HepG2 (cell line): ENCODE results near the gene ADAM22. TPM values are rescaled to one million over a fixed set of nuclear protein-coding genes. Genes with fewer than 3 reads are reported as not detected.

Source experiments
- FOSL1 ChIP-seq: sonication (generic); formaldehyde crosslinking; IDR thresholded peaks from 2 replicates; pipeline ENCODE4 v1.9.0; 2021; ENCODE audit warnings: missing genetic modification reagents, borderline replicate concordance
- HMGXB3 ChIP-seq: sonication (generic); formaldehyde crosslinking; IDR thresholded peaks from 2 replicates; pipeline ENCODE4 v1.4.0; 2020; ENCODE audit warnings: missing genetic modification reagents, borderline replicate concordance
- HOXA9 ChIP-seq: sonication (generic); formaldehyde crosslinking; IDR thresholded peaks from 2 replicates; pipeline ENCODE4 v1.8.1; 2022; ENCODE audit warnings: missing genetic modification reagents, mild to moderate bottlenecking, moderate library complexity, borderline replicate concordance
- KLF13 ChIP-seq: sonication (generic); formaldehyde crosslinking; IDR thresholded peaks from 2 replicates; pipeline ENCODE4 v1.4.0; 2020; ENCODE audit warnings: mild to moderate bottlenecking, missing genetic modification reagents
- KLF6 ChIP-seq: IDR thresholded peaks from 2 replicates; pipeline ENCODE4 v1.8.0; 2016; ENCODE audit warnings: missing biosample characterization, missing genetic modification reagents
- POGZ ChIP-seq: sonication (generic); formaldehyde crosslinking; IDR thresholded peaks from 2 replicates; pipeline ENCODE4 v1.4.0; 2020; ENCODE audit warnings: mild to moderate bottlenecking, missing genetic modification reagents
- PRDM4 ChIP-seq: sonication (generic); formaldehyde crosslinking; IDR thresholded peaks from 2 replicates; pipeline ENCODE4 v1.9.0; 2021; ENCODE audit warnings: missing genetic modification reagents, borderline replicate concordance
- RELA ChIP-seq: sonication (generic); formaldehyde crosslinking; IDR thresholded peaks from 2 replicates; pipeline ENCODE4 v1.4.0; 2020; ENCODE audit warnings: missing genetic modification reagents
- RFX5 ChIP-seq: IDR thresholded peaks from 2 replicates; pipeline ENCODE4 v1.6.1; 2011; ENCODE audit warnings: low read depth, low read length, improper control_type of control experiment
- SIX4 ChIP-seq: sonication (generic); formaldehyde crosslinking; IDR thresholded peaks from 2 replicates; pipeline ENCODE4 v1.4.0; 2020; ENCODE audit warnings: missing genetic modification reagents
- TEAD3 ChIP-seq: optimal IDR thresholded peaks from 2 replicates; pipeline ENCODE3; 2016; ENCODE audit warnings: borderline replicate concordance
- TP53 ChIP-seq: sonication (generic); formaldehyde crosslinking; conservative IDR thresholded peaks from 2 replicates; pipeline ENCODE4 v1.4.0; 2020; ENCODE audit warnings: missing genetic modification reagents
- ZBTB21 ChIP-seq: sonication (generic); formaldehyde crosslinking; IDR thresholded peaks from 2 replicates; pipeline ENCODE4 v1.4.0; 2020; ENCODE audit warnings: missing genetic modification reagents
- ZBTB44 ChIP-seq: sonication (generic); formaldehyde crosslinking; IDR thresholded peaks from 2 replicates; pipeline ENCODE4 v1.4.0; 2020; ENCODE audit warnings: missing genetic modification reagents
- ZFP1 ChIP-seq: IDR thresholded peaks from 2 replicates; pipeline ENCODE4 v1.6.1; 2016
- ZFYVE20 ChIP-seq: sonication (generic); formaldehyde crosslinking; IDR thresholded peaks from 2 replicates; pipeline ENCODE4 v1.8.0; 2023; ENCODE audit warnings: low read depth, mild to moderate bottlenecking, moderate library complexity, missing genetic modification reagents, borderline replicate concordance
- ZNF546 ChIP-seq: sonication (generic); formaldehyde crosslinking; conservative IDR thresholded peaks from 2 replicates; pipeline ENCODE4 v1.8.1; 2023; ENCODE audit warnings: mild to moderate bottlenecking, missing genetic modification reagents
- ZNF547 ChIP-seq: sonication (generic); formaldehyde crosslinking; IDR thresholded peaks from 2 replicates; pipeline ENCODE4 v1.5.1; 2020; ENCODE audit warnings: mild to moderate bottlenecking, missing genetic modification reagents
- ZNF670 ChIP-seq: sonication (generic); formaldehyde crosslinking; IDR thresholded peaks from 2 replicates; pipeline ENCODE4 v1.8.0; 2022; ENCODE audit warnings: mild to moderate bottlenecking, missing genetic modification reagents, borderline replicate concordance
- ZNF777 ChIP-seq: sonication (generic); formaldehyde crosslinking; IDR thresholded peaks from 2 replicates; pipeline ENCODE4 v1.4.0; 2020; ENCODE audit warnings: missing genetic modification reagents
- polyA plus RNA-seq, 8 experiments: library from polyadenylated mRNA; depleted of rRNA in 3 of 8; stranded (reverse) in 7 of 8; unstranded in 1 of 8; fragments of >200 nt; fragmentation: Illumina TruSeq in 4 of 8; extraction: Trizol in 4 of 8; gene quantifications; 2 replicates each; pipeline versions ENCODE4 v1.2.1 to v1.2.3, GENCODE V29; 2011 to 2016; ENCODE audit warnings: low read depth in 4 of 8, missing spikeins in 1 of 8, mixed read lengths in 1 of 8; ENCODE audit not compliant: insufficient read depth in 1 of 8
- total RNA-seq, 5 experiments: library from RNA; depleted of rRNA; stranded (reverse); fragments of >200 nt; fragmentation: Illumina TruSeq; extraction: Trizol; gene quantifications; 2 replicates each; pipeline ENCODE4 v1.2.3, GENCODE V29; 2016; ENCODE audit warnings: low read depth in 1 of 5
- TF ChIP-seq, protein P1 (sequence below): sonication (generic); formaldehyde crosslinking; IDR thresholded peaks from 2 replicates; pipeline ENCODE4 v1.5.1; 2020; ENCODE audit warnings: missing genetic modification reagents, mild to moderate bottlenecking, borderline replicate concordance

ADAM22 gene
- total and polyA plus RNA-seq, 2 of the 13 experiments (the other 11 are each of a cell fraction or from before 2014, with no cell fraction given) = 1.9 to 6.7 TPM

- TF ChIP-seq HMGXB3 (CRISPR knock-in tag) (no peak), KLF6 (CRISPR knock-in tag) (no peak), RELA (CRISPR knock-in tag) (no peak), RFX5 (no peak), HOXA9 (CRISPR knock-in tag) (peak; percentile 76), ZNF546 (CRISPR knock-in tag) (no peak), ZNF777 (CRISPR knock-in tag) (peak; percentile 98), ZBTB21 (CRISPR knock-in tag) (no peak), TP53 (CRISPR knock-in tag) (no peak), FOSL1 (CRISPR knock-in tag) (no peak), ZNF670 (CRISPR knock-in tag) (peak; percentile 47; the same call in 1 of the 2 replicates), POGZ (CRISPR knock-in tag) (peak; percentile 90), SIX4 (CRISPR knock-in tag) (no peak), ZFP1 (CRISPR knock-in tag) (no peak), TEAD3 (CRISPR knock-in tag) (peak; percentile 6), PRDM4 (CRISPR knock-in tag) (0 out of 2 replicates have a peak, but pooled peaks have one; percentile 23), ZNF547 (CRISPR knock-in tag) (no peak; the same call in 1 of the 2 replicates), ZFYVE20 (CRISPR knock-in tag) (no peak), KLF13 (CRISPR knock-in tag) (no peak), ZBTB44 (no peak)
- TF ChIP-seq, protein P1, sequence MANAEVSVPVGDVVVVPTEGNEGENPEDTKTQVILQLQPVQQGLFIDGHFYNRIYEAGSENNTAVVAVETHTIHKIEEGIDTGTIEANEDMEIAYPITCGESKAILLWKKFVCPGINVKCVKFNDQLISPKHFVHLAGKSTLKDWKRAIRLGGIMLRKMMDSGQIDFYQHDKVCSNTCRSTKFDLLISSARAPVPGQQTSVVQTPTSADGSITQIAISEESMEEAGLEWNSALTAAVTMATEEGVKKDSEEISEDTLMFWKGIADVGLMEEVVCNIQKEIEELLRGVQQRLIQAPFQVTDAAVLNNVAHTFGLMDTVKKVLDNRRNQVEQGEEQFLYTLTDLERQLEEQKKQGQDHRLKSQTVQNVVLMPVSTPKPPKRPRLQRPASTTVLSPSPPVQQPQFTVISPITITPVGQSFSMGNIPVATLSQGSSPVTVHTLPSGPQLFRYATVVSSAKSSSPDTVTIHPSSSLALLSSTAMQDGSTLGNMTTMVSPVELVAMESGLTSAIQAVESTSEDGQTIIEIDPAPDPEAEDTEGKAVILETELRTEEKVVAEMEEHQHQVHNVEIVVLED (CRISPR knock-in tag) = peak; percentile 90
These were observed at the start of gene ADAM22 (continued) for GRCh38 chr7:87933953-87934698.
